NCI-H748 treated with DMSO at 0.1 percent for 48 hours (cell line): ENCODE results near the gene ZBTB3.
"Not testable (repeated sequence)": the region's sequence is repeated elsewhere in the genome, so short reads cannot be mapped to it uniquely, and the experiment has no call there.

Experiments
- DNase-seq: peaks from one replicate; lab custom pipeline; 2025; lab: John Stamatoyannopoulos, UW

ZBTB3 gene

DNA sequence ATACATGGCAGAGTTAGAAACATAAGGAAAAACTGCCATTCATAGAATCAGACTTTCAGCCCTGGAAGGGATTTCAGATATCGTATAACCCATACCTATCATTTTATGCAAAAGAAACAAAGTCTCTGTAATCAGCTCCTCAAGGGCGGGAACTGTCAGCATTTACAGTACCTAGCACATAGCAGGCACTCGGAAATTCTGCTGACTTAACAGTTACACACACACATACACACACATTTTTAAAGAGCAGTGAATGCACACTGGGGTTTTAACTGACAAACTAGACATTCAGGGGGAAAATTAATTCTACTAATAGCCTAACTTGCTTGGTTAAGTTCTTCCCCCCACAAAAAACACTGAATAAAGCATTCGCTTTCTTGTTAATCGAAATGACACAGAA lies 37.8 kb downstream of the ZBTB3 start:
- no peak for DNase-seq

DNA sequence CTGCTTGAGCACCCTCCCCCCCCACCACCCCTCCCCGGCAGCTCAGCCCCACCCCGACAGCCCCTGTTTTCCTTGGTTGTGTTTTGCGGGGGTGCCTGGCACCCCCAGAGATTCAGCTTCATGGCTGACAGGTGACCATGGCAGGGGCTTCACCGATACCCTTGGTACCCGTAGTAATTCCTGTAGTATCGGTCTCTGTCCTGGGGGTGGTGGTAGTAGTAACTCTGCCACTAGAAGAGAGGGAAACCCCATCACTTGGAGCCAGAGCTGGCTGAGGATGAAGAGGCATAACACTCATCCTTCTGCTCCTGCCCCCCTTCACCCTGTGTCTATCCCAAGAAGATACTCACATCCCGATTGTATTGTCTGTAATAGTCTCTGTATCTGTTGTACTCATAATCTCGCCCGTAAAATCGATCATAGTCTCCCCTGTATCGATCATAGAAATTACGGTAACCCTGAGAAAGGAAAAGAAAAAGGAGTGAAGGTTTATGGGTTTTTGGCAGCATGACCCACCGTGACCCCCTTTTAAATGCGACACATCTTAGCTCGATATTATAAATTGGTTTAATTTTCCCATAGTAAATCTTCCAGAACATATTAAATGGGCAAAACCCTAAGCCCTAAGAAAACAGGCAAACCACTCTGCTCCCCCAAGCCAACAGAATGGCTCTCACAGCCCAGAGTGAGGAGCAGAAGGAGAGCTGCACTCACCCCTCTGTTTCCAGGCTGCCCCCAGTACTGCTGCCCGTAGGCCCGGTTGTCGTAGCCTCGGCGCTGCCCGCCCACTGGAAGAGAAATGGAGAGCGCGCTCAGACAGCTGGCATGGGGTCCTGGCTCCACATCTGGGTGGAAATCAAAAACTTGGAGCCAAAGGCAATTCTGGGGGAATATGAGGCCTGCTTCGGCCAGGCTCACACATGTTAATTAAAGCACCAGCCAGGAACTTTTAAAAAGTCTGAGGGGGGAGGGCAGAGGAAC lies 38.5 kb downstream of the ZBTB3 start:
- no peak for DNase-seq

DNA sequence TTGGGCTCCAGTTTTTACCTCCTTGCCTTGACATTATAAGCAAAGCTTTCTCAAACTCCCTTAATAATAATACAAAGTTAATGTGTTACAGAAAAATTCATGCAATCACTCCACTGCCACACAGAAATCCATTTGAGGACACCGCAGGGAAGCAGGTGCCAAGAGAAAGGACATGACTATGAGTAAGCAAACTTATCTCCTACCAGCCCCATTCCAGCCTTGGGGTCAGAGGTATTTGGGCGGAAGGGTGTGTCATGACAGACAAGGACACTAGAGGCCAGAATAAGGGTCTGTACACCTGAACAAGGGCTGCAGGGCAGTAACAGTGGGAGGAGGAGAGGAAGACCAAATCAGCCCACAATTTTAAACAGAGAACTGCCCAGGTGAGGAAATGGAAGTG lies 40.6 kb downstream of the ZBTB3 start:
- DNase-seq, result no peak

DNA sequence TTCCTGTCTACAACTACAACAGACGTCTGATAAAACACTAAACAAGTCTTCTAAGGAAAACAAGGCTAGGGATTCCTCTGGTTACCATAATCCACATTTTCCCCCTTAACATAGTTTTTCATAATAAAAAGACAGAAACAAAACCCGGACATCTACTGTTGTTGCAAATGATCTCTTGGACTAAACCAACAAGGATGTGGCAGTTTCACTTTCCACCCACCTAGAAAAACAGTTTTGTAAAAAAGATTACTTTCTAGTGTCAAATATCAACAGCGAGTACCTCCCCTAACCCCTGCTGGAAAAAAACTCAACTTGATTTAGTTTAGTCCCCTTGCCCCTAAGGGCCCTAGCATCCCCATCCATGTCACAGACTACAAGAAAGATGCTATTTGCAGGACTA lies 41.1 kb downstream of the ZBTB3 start:
- DNase-seq, result no peak

DNA sequence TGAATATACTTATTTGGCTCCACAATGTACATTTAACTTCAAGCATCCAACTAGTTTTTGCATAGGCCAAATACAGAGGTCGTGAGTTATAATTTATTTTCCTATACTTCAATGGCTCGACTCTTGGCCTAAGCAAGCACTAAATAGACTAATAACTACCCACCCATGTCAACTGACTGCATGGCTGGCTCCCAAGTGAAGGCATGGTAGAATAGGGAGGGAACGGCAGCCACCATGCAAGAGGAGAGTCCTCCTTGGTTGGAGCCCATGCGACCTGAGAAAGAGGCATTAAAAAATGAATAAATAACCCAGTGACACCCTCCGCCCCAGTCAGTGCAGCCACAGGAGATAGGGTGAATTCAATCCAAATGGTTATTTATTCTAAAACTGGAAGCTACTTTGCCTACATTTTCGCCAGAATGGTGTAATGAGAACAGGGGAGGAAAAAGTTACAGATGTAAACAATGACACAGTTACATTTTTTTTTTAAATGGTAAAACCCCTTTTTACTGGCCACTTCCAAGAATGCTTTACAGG lies 41.6 kb downstream of the ZBTB3 start:
- DNase-seq, result no peak

DNA sequence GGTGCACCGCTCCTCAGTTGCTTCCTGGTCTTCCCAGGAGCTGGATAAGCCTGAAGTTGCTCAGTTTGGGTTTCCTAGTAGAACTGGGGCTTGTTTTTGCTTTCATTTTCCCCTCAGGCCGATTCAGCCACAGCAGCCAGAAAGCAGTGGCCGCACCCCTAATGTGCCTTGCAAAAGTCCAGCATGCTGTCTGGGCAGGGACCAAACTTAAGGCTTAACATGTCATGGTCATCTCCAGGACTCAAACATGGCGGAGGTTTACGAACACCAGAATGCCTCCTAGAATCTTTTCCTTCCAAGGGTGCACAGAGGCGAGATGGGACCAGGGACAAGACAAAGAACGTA lies 44.0 kb downstream of the ZBTB3 start:
- no peak for DNase-seq

DNA sequence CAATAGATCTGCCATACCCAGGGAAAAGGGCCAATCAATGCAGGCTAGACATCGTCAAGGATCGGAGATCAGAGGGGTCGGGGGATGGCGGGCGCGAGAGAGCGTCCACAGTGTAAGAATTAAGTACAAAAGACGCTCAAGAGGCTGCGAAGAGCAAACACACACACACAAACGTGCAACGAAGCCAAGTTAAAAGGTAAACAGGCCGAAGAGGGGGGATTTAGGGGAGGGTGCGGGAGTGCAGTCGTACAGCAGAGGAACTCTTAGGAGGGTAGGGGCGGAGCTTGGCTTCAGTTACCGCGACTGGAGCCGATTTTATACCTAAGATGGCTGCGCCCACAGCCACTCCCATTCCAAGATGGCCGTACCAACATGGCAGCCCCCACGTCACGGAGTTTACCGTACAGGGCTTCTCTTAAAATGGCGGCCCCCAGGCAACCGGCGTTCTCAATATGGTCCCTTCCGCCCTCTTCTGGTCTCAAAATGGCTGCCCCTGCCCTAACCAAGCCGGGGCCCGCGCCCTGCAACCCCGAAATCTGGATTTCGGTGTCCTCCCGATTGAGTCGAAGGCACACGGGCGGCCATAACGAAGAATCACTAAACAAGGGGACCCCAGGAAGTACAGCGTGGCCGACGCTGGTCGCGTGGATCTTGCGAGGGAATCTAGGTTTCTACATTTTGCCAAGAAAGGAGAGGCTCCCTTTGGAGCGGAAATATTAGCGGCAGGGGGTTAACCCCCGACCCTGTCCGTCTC lies 44.5 kb downstream of the ZBTB3 start:
- peak; percentile 97 for DNase-seq

DNA sequence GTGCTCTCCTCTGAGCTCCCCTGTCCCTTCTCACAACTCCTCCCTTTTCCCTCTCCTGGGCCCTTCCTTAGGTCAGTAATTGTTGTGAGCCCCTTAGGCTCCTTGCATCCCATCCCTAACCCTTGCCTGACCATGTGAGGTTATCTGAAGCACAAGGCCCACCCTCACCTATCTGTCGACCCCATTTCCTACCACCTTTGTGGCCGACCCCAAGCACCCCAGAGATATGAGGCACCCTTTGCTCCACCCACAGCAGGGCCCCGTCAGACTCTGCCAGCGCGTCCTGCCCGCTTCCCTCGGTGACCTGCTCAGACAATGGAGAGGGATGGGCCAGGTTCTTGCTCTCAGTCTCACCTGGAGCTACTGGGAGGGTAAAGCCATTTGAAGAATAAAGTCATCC lies 45.2 kb downstream of the ZBTB3 start:
- DNase-seq, result peak; percentile 52

DNA sequence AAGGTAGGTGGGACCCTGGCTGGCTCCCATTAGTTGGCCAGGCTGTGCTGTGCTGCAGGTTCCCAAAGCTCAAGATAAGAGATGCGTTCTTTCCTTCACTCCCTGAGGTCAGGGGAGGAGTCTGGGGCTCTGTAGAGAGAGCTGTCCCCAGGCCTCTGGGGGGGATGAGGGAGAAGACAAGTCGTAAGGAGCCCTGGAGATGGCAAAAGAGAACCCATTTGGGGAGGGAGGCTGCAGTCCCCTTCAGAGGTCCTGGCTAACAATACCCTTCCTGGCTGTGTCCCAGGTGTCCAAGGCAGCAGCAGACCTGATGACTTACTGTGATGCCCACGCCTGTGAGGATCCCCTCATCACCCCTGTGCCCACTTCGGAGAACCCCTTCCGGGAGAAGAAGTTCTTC lies 45.6 kb downstream of the ZBTB3 start:
- DNase-seq, result no peak

DNA sequence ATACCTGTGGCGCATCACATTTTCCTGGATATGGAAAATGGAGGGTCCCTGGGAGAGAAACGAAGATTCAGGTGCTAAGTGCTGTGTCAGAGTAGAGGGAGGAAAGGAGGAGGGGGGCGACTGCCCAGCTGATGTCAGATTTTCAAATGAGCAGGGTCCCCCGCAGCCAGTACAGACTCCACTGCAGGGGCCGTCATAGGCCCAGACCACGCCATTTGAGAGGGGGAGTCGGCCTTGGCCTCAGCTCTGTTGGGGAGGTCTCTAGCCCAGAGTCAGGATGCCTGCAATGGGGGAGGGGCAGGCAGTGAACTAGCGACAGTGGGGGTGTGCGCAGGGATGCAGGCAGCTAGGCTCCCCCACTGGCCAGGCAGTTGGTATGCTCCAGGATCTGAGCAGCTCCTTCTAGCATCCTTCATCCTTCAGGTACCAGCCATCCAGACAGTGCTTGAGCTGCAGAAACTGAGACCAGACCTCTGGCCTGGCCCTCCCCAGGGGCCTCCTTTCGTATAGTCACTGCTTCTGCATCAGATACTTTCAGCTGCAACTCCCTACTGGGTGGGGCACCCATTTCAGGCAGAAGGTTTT lies 46.6 kb downstream of the ZBTB3 start, which contains the start of the genes BSCL2 and GNG3:
TSS of gene BSCL2 (minus strand) at position 148 of the 585 bp plus-strand sequence. CDS start 229 bp downstream, outside the sequence.
TSS of gene GNG3 (plus strand) at position 400 of the 585 bp plus-strand sequence. CDS start 620 bp downstream, outside the sequence.
- DNase-seq, result no peak

DNA sequence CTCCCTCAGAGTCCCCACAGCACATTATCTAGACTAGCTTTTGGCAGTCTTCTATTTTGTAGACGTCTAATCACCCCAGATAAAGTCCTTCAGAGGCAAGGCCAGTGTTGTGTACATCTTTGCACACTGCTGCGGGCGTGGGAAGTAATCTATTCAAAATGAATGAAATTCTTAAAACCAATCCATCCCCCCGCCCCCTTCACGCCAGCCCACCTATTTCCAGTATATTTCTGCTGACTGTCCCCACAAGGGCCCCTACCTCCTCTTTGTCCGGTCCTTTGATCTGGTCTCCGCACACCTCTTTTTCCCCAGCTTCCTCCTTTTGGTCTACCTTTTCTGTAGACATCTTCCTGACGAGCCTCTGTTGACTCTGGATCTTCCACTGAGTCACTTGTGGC lies 47.1 kb downstream of the ZBTB3 start:
- no peak for DNase-seq

DNA sequence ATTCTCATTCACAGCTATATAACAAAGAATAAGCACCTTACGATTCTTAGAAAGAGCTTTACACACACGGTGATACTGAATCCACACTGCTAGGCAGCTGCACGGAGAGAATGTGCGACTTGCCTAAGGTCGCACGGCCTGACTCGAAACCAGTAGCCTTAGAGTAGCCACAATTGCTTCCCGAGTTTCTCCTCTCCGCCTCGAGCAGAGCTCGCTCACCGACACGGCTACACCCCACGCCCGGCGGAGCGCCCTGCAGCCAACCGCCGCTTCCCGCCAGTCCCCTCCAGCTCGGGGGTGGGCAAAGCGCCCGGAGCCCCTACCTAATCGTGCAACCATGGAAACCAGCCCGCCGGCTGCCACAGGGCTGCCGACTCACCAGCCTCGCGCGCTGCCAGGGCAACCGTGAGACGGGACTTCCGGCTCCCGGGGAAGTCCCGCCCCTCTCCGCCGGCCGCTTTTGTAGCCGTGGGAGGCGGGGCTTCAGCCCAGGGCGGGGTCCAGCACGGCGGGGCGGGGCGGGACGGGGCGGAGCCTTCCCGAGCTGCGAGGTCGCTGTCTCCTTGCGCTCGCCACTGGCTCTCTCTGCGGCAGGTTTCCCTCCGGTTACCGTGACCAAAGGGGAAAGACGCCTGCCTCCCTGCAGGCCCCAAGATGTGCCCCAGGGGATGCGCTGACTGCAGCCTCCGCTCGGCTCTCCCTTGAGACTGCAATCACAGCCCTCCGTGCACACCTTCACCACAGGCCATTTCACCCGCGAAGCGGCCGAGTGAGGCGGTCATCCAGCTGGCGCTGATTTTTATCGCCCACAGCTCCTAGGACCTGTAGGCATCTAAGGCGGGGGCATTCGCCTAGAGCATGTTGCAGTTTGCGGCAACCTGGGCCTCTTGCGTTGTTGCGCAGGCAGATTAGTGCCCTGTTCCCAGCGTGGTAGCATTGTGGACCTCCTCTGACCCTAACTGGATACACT lies 47.8 kb downstream of the ZBTB3 start:
- peak; percentile 89 for DNase-seq

DNA sequence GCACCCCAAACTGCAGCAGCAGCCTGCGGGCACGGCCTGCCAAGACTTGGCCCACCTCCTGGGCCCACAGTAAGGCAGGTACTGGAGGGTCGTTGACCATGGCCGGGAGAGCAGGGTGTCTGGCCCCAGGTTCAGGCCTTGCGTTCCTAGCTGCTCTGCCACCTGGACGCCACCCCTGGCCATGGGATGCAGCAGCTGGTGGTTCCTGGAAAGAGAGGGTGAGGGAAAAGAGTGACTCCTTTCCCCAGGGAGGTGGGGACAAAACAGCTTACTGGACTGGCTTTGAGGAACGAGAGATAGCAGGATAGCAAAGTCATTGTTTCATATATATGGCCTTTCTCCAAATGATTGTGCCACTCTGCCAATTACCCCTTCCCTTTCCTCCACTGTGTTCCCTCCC lies 48.5 kb downstream of the ZBTB3 start:
- DNase-seq, result no peak

DNA sequence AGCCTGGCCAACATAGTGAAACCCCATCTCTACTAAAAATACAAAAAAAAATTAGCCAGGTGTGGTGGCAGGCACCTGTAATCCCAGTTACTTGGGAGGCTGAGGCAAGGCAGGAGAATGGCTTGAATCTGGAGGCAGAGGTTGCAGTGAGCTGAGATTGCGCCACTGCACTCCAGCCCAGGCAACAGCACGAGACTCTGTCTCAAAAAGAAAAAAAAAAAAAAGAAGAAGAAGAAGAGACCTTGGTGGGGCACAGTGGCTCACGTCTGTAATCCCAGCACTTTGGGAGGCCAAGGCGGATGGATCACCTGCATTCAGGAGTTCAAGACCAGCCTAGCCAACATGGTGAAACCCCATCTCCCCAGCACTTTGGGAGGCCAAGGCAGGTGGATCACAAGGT lies 50.0 kb downstream of the ZBTB3 start:
- DNase-seq, result not testable (repeated sequence)

DNA sequence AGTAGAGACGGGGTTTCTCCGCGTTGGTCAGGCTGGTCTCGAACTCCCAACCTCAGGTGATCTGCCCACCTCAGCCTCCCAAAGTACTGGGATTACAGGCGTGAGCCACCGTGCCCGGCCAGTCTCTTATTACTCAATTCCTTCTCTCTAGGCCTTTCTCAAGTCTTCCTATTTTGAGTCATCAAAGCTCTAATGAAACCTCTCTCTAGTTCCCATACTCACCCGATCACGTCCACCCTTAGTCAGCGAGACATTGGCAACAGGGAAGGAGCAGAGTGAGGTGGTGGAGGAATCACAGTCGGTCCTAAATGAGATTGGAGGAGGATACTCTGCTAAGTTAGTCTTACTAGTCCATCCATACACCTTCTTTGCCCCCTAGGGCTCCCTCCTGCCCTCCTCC lies 51.7 kb downstream of the ZBTB3 start:
- DNase-seq, result no peak
